ENCODE data around the gene COL1A2.
A peak's percentile ranks its signal among the peaks of the same experiment; 100 is the strongest.

Gene COL1A2

GRCh38 chr7:94395141-94396036 lies 694 bp downstream of the COL1A2 start:
- Histone ChIP-seq H3K4me1 (ENCODE audit: control insufficient read depth, insufficient read depth, low read length, poor library complexity, severe bottlenecking) (peaks cover 26% of the 10 kb centered on the region), H3K9me3 (ENCODE audit: control insufficient read depth, low read length) (no peaks in the 10 kb centered on the region), H3K36me3 (ENCODE audit: control insufficient read depth, insufficient read depth, low read length) (peaks cover 21% of the 10 kb centered on the region), H3K4me3 (ENCODE audit: extremely low read depth, insufficient read depth, low read length, poor library complexity, severe bottlenecking) (peak overlapping the region; percentile 67), H3K27ac (ENCODE audit: low read depth, low read length, severe bottlenecking) (peak overlapping the region; percentile 97)
- WGBS, 2 experiments (ENCODE audit: insufficient coverage in 2 of 2) = 21 to 30% methylated on average over 4 to 8 of the region's 14 CpGs

GRCh38 chr7:94396037-94396431 lies 1.3 kb downstream of the COL1A2 start:
- WGBS, 2 experiments (ENCODE audit: insufficient coverage in 2 of 2) = 27 to 45% methylated on average over 1 of the region's 3 CpGs
- Histone ChIP-seq H3K9me3 (ENCODE audit: control insufficient read depth, low read length) (no peaks in the 10 kb centered on the region), H3K36me3 (ENCODE audit: control insufficient read depth, insufficient read depth, low read length) (peaks cover 28% of the 10 kb centered on the region), H3K4me3 (ENCODE audit: extremely low read depth, insufficient read depth, low read length, poor library complexity, severe bottlenecking) (peak overlapping the region; percentile 67), H3K4me1 (ENCODE audit: control insufficient read depth, insufficient read depth, low read length, poor library complexity, severe bottlenecking) (peaks cover 23% of the 10 kb centered on the region), H3K27ac (ENCODE audit: low read depth, low read length, severe bottlenecking) (peak overlapping the region; percentile 97)

- peaks cover 17% of the 10 kb centered on the region for H3K4me1 ChIP-seq (ENCODE audit: control insufficient read depth, insufficient read depth, low read length, poor library complexity, severe bottlenecking)
- H3K36me3 ChIP-seq (ENCODE audit: control insufficient read depth, insufficient read depth, low read length) = peaks cover 30% of the 10 kb centered on the region
- no peak overlapping the region for H3K27ac ChIP-seq (ENCODE audit: low read depth, low read length, severe bottlenecking)
- no peaks in the 10 kb centered on the region for H3K9me3 ChIP-seq (ENCODE audit: control insufficient read depth, low read length)
- 80 to 89% methylated on average over 1 to 3 of the region's 4 CpGs for WGBS, 2 experiments (ENCODE audit: insufficient coverage in 2 of 2)
- H3K4me3 ChIP-seq (ENCODE audit: extremely low read depth, insufficient read depth, low read length, poor library complexity, severe bottlenecking) = peak overlapping the region; percentile 67
Measured at GRCh38 chr7:94396596-94396995, 1.9 kb downstream of the COL1A2 start.

GRCh38 chr7:94397722-94398121 lies 3.0 kb downstream of the COL1A2 start:
- WGBS, 2 experiments (ENCODE audit: insufficient coverage in 2 of 2) = no CpG with 5 or more reads among the region's 1 CpG
- no peaks in the 10 kb centered on the region for H3K9me3 ChIP-seq (ENCODE audit: control insufficient read depth, low read length)
- peaks cover 12% of the 10 kb centered on the region for H3K4me1 ChIP-seq (ENCODE audit: control insufficient read depth, insufficient read depth, low read length, poor library complexity, severe bottlenecking)
- peak overlapping the region; percentile 24 for H3K4me3 ChIP-seq (ENCODE audit: extremely low read depth, insufficient read depth, low read length, poor library complexity, severe bottlenecking)
- H3K36me3 ChIP-seq (ENCODE audit: control insufficient read depth, insufficient read depth, low read length) = peaks cover 39% of the 10 kb centered on the region
- H3K27ac ChIP-seq (ENCODE audit: low read depth, low read length, severe bottlenecking) = no peak overlapping the region

- Histone ChIP-seq H3K9me3 (ENCODE audit: control insufficient read depth, low read length) (no peaks in the 10 kb centered on the region), H3K4me1 (ENCODE audit: control insufficient read depth, insufficient read depth, low read length, poor library complexity, severe bottlenecking) (peaks cover 1% of the 10 kb centered on the region), H3K36me3 (ENCODE audit: control insufficient read depth, insufficient read depth, low read length) (peaks cover 47% of the 10 kb centered on the region), H3K4me3 (ENCODE audit: extremely low read depth, insufficient read depth, low read length, poor library complexity, severe bottlenecking) (no peak overlapping the region), H3K27ac (ENCODE audit: low read depth, low read length, severe bottlenecking) (no peak overlapping the region)
- no CpG with 5 or more reads among the region's 6 CpGs for WGBS, 2 experiments (ENCODE audit: insufficient coverage in 2 of 2)
Measured at GRCh38 chr7:94398841-94399240, 4.1 kb downstream of the COL1A2 start.

GRCh38 chr7:94400022-94400421 lies 5.3 kb downstream of the COL1A2 start:
- no peak overlapping the region for H3K27ac ChIP-seq (ENCODE audit: low read depth, low read length, severe bottlenecking)
- H3K36me3 ChIP-seq (ENCODE audit: control insufficient read depth, insufficient read depth, low read length) = peaks cover 59% of the 10 kb centered on the region
- no CpG with 5 or more reads among the region's 2 CpGs for WGBS, 2 experiments (ENCODE audit: insufficient coverage in 2 of 2)
- H3K4me1 ChIP-seq (ENCODE audit: control insufficient read depth, insufficient read depth, low read length, poor library complexity, severe bottlenecking) = no peaks in the 10 kb centered on the region
- no peaks in the 10 kb centered on the region for H3K9me3 ChIP-seq (ENCODE audit: control insufficient read depth, low read length)
- H3K4me3 ChIP-seq (ENCODE audit: extremely low read depth, insufficient read depth, low read length, poor library complexity, severe bottlenecking) = no peak overlapping the region

- H3K36me3 ChIP-seq (ENCODE audit: control insufficient read depth, insufficient read depth, low read length) = peaks cover 67% of the 10 kb centered on the region
- no peak overlapping the region for H3K4me3 ChIP-seq (ENCODE audit: extremely low read depth, insufficient read depth, low read length, poor library complexity, severe bottlenecking)
- H3K27ac ChIP-seq (ENCODE audit: low read depth, low read length, severe bottlenecking) = no peak overlapping the region
- H3K4me1 ChIP-seq (ENCODE audit: control insufficient read depth, insufficient read depth, low read length, poor library complexity, severe bottlenecking) = no peaks in the 10 kb centered on the region
- no peaks in the 10 kb centered on the region for H3K9me3 ChIP-seq (ENCODE audit: control insufficient read depth, low read length)
- 100% methylated on average over 1 of the region's 6 CpGs; no CpG with 5 or more reads in 1 of the 2 experiments for WGBS, 2 experiments (ENCODE audit: insufficient coverage in 2 of 2)
Measured at GRCh38 chr7:94400643-94401427, 6.1 kb downstream of the COL1A2 start.

GRCh38 chr7:94401428-94401814 lies 6.7 kb downstream of the COL1A2 start:
- Histone ChIP-seq H3K4me1 (ENCODE audit: control insufficient read depth, insufficient read depth, low read length, poor library complexity, severe bottlenecking) (no peaks in the 10 kb centered on the region), H3K9me3 (ENCODE audit: control insufficient read depth, low read length) (no peaks in the 10 kb centered on the region), H3K27ac (ENCODE audit: low read depth, low read length, severe bottlenecking) (no peak overlapping the region), H3K36me3 (ENCODE audit: control insufficient read depth, insufficient read depth, low read length) (peaks cover 71% of the 10 kb centered on the region), H3K4me3 (ENCODE audit: extremely low read depth, insufficient read depth, low read length, poor library complexity, severe bottlenecking) (no peak overlapping the region)
- WGBS, 2 experiments (ENCODE audit: insufficient coverage in 2 of 2) = no CpG with 5 or more reads among the region's 1 CpG

GRCh38 chr7:94403546-94403945 lies 8.9 kb downstream of the COL1A2 start:
- Histone ChIP-seq H3K36me3 (ENCODE audit: control insufficient read depth, insufficient read depth, low read length) (peaks cover 86% of the 10 kb centered on the region), H3K4me3 (ENCODE audit: extremely low read depth, insufficient read depth, low read length, poor library complexity, severe bottlenecking) (no peak overlapping the region), H3K27ac (ENCODE audit: low read depth, low read length, severe bottlenecking) (no peak overlapping the region), H3K4me1 (ENCODE audit: control insufficient read depth, insufficient read depth, low read length, poor library complexity, severe bottlenecking) (no peaks in the 10 kb centered on the region), H3K9me3 (ENCODE audit: control insufficient read depth, low read length) (no peaks in the 10 kb centered on the region)
- no CpG with 5 or more reads among the region's 1 CpG for WGBS, 2 experiments (ENCODE audit: insufficient coverage in 2 of 2)

GRCh38 chr7:94405506-94405905 lies 10.8 kb downstream of the COL1A2 start:
- Histone ChIP-seq H3K27ac (ENCODE audit: low read depth, low read length, severe bottlenecking) (no peak overlapping the region), H3K4me1 (ENCODE audit: control insufficient read depth, insufficient read depth, low read length, poor library complexity, severe bottlenecking) (no peaks in the 10 kb centered on the region), H3K9me3 (ENCODE audit: control insufficient read depth, low read length) (no peaks in the 10 kb centered on the region), H3K4me3 (ENCODE audit: extremely low read depth, insufficient read depth, low read length, poor library complexity, severe bottlenecking) (no peak overlapping the region), H3K36me3 (ENCODE audit: control insufficient read depth, insufficient read depth, low read length) (peaks cover 88% of the 10 kb centered on the region)
- no CpG with 5 or more reads among the region's 1 CpG for WGBS, 2 experiments (ENCODE audit: insufficient coverage in 2 of 2)
